ENCODE measurements around the gene GNPDA2. TPM values are rescaled to one million over a fixed set of nuclear protein-coding genes. Genes with fewer than 3 reads are reported as not detected.

GNPDA2 gene
- total and polyA plus RNA-seq, 9 of the 15 experiments (the other 6 are each of a cell fraction or from before 2014, with no cell fraction given), result 10.6 to 20.4 (median 13.0) TPM

DNA sequence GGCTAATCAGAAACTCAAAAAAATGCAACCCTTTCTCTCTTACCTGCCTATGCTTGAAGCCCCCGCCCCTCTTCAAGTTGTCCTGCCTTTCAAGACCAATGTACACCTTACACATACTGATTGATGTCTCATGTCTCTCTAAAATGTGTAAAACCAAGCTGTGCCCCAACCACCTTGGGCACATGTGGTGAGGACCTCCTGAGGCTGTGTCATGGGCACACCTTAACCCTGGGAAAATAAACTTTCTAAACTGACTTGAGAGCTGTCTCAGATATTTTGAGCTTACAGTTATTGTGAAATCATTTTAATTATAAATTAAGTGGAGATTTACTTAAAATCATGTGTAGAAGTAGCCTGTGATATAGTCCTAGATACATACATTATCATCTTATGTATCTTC lies 25.9 kb downstream of the GNPDA2 start:
- Histone ChIP-seq H3K4me3 (no peak overlapping the region), H3K4me2 (ENCODE audit: insufficient read depth, low read length) (no peak overlapping the region), H3K9me1 (ENCODE audit: control insufficient read depth, insufficient read depth, low read length) (no peaks in the 10 kb centered on the region), H3K9me3 (replicated peaks; ENCODE audit: control insufficient read depth, insufficient read depth, low read depth, low read length) (no peaks in the 10 kb centered on the region), H2AFZ (ENCODE audit: low read depth, low read length) (no peak overlapping the region), H4K20me1 (replicated peaks; ENCODE audit: control insufficient read depth, insufficient read depth, low read length) (no peaks in the 10 kb centered on the region), H3K4me1 (replicated peaks in 1 of 2; ENCODE audit: control insufficient read depth in 2 of 2, insufficient read depth in 2 of 2, low read length in 2 of 2) (no peaks in the 10 kb centered on the region), H3K9ac (ENCODE audit: insufficient read depth in 1 of 2, low read depth in 2 of 2, low read length in 2 of 2) (no peak overlapping the region), H3K79me2 (ENCODE audit: control insufficient read depth, insufficient read depth, low read length) (no peaks in the 10 kb centered on the region), H3K27me3 (ENCODE audit: control insufficient read depth in 2 of 2, insufficient read depth in 2 of 2, low read length in 2 of 2) (no peaks in the 10 kb centered on the region), H3K36me3 (ENCODE audit: control insufficient read depth, insufficient read depth, low read length) (peaks cover 96% of the 10 kb centered on the region), H3K27ac (ENCODE audit: extremely low read depth, low read depth, low read length) (no peak overlapping the region)
- 100% methylated on average over 1 of the region's 1 CpG for WGBS (ENCODE audit: insufficient coverage, low coverage, missing lambda C conversion rate)
- in situ Hi-C loops (cut with MboI), result no loop called here
- ChIA-PET CTCF (ENCODE audit: low intra/inter-chr PET ratio) (no interaction called here), POLR2A (interaction anchor here (0.7 to 1.7 kb wide), 2 partner anchors 9 to 18 kb away, joined by 6 to 9 read pairs; no protein-coding TSS in a partner anchor)
- BruUV-seq (replicated peaks), result TSS peak; percentile 18
- ATAC-seq (no peak), FAIRE-seq (no peak), DNase-seq (ENCODE audit: extremely low read depth in 1 of 4, low spot score in 3 of 4) (no peak)
- TF ChIP-seq ARHGAP35 (IDR thresholded peaks at IDR 0.05; ENCODE audit: partially characterized antibody), result no peak
- no peak for TF ChIP-seq SETDB1 (IDR thresholded peaks at IDR 0.05; ENCODE audit: low read length)
- no peak for TF ChIP-seq HSF4 (CRISPR knock-in tag; IDR thresholded peaks at IDR 0.05; ENCODE audit: borderline replicate concordance)
- TF ChIP-seq NFE2L1 (tag; IDR thresholded peaks at IDR 0.05; ENCODE audit: borderline replicate concordance, low read depth), result no peak
- no peak for TF ChIP-seq PTBP1 (IDR thresholded peaks at IDR 0.05; ENCODE audit: low read depth, low read length)
- no peak for TF ChIP-seq TAF7 (tag; IDR thresholded peaks at IDR 0.05)
- TF ChIP-seq TCF7L2 (IDR thresholded peaks at IDR 0.05; ENCODE audit: low read depth, low read length), result no peak
- no peak for TF ChIP-seq HDAC2 (IDR thresholded peaks at IDR 0.05)
- TF ChIP-seq PURB (CRISPR knock-in tag; IDR thresholded peaks at IDR 0.05; ENCODE audit: low read depth), result no peak
- TF ChIP-seq POLR3G (IDR thresholded peaks at IDR 0.05; ENCODE audit: extremely low read depth, insufficient read length, insufficient replicate concordance), result no peak
- TF ChIP-seq ARID1B (IDR thresholded peaks at IDR 0.05), result no peak
- TF ChIP-seq SUPT5H (IDR thresholded peaks at IDR 0.05), result no peak
- no peak for TF ChIP-seq CREM (IDR thresholded peaks at IDR 0.05; ENCODE audit: low read depth)
- intact Hi-C loops (cut with micrococcal nuclease), result no loop called here

All from K562 (cell line).